NCI-H187 treated with DMSO at 0.1 percent for 48 hours (cell line): ENCODE results near the gene TEX29.

Experiments used
- DNase-seq: peaks from one replicate; lab custom pipeline; 2025; lab: John Stamatoyannopoulos, UW

TEX29 gene

DNA sequence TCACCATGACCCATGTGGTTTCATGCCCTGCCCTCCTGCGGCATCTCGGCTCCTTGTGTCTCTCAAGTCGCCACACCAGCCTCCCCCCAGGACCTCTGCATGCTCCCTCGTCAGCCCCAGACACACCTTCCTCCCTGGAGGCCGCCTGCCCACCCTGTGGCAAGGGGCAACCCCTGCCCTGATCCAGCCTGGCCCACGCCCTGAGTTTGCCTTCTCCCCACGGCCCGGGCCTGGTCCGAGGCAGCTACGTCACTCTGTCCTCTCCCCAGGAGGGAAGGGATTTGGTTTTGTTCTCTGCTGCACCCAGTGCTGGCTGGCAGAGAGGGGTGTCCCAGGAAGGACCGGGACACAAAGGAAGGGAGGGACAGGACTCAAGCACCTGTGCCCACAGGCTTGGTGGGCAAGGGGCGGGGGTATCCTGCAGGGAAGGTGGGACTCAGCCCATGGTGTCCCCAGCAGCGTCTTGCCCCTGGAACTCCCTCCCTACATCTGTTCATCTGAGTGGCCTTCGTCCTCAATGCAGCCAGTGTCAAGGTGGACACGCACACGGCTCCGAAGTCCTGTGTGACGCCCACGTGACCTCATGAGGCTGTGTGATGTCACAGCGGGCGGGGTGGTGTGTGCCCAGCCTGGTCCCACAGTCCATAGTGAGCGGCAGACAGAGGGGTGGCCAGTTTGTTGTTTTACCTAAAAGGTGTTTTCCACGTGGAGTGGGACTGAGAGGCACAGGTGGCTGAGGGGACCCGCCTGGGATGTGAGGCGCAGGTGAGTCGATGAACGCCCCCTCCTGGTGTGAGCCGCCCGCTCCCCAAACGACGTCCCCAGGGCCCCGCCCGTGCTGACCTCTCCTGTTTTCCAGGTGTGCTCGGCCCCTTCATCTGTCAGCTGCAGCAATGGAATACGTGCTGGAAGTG is at the start of gene TEX29:
Gene TEX29, plus strand, starts transcription at position 645 of the 914 bp plus-strand sequence. Its CDS starts 249 bp downstream, at position 894.
- no peak for DNase-seq

DNA sequence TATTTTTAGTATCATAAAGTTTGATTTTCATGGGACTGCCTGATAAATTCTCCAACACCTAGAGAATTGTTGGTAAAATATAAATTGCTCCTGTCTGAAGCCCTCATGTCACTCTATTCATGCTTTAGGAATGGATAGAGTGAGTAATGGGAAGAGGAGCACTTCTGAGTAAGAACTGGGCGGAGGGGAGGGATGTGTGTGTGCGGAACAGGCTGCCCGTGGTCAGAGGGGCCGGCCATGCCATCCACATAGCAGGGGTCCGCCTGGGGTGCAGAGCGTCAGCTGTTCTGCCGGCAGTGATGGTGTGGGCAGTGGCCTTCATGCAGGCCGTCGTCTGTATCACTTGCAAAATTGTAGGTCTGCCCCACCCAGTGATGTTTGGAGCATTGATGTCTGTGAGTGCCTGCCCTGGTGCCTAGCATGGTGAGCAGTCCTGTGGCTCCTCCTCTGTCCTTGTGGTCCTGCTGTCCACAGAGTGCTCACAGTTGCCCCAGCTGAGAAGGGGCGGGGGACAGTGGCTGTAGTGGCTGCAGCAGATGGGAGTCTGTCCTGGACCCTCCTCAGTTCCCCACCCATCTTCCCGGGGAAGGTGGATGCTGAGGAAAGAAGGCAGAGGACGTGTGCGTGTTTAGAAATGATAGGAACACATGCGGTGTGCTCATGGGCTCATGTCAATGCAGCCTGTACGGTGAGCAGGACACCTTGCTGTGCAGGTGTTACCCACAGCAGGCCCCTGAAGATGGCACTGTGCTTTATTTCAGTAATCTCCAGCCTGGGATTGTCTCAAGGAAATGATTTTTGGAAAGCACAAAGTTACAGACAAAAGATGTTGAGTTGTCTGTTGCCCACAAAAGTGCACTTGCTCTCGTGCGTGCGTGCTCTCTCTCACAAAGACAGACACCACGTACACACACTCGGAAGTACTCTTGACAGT is 49.4 kb upstream of the TEX29 start:
- no peak for DNase-seq

DNA sequence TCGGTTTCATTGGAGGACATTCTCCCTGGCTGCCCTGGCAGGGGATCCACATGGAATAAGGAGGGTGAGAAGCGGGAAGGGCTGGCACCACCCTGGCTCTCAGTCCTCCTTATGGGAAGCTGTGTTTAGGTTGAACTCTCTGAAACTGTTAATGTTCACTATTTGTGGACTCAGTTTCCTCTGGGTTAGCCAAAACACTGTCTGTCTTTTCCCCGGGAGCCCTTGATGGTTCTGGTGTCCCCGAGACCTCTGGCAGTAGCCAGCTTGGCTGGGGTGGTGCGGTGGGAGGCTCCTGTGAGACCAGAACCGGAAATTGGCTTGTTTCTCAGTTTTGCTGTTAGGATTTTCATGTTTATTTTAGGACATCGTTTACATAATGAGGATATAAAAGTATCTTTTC is 48.3 kb upstream of the TEX29 start:
- no peak for DNase-seq

DNA sequence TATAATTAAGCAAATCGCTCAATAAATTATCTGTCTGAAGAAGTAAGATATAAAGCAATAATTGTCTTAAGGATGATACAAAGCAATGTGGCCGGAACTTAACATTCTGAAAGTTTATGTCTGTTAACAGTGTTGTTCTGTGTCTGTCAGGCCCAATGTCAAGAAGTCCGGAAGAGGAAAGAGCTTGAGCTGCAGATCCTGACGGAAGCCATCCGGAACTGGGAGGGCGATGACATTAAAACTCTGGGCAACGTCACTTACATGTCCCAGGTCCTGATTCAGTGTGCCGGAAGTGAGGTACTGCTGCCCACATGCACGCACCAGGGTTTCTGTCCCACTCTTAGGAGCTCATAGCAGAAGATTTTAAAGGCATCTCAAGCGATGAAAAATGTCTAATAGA is 45.1 kb upstream of the TEX29 start:
- DNase-seq: no peak

DNA sequence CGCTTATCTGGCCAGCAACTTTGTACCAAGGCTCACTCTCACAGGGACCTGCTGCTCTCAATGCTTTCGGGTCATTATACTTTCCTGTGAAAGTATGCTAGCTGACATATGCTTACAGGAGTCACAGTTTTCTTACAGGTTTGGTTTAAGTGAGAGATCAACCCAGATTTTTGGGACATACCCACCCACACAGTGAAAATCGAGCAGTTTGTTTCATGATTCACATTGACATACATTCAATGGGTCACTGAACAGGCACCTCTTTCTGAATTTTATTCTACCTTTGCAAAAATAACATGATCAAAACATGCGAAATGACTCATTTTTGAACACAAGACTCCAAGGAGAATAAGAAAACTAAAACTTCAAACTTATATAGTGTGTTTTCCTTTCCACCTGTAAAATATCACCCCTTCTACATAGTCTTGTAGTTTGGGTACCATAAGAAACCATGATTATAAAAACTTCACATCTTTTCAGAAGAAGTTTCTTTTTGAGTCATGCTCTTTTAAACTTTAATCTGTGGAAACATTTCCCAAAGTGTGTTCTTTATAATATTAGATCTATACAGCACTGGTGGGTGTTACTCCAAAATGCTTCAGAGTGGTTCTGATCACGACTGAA is 44.3 kb upstream of the TEX29 start:
- no peak for DNase-seq

DNA sequence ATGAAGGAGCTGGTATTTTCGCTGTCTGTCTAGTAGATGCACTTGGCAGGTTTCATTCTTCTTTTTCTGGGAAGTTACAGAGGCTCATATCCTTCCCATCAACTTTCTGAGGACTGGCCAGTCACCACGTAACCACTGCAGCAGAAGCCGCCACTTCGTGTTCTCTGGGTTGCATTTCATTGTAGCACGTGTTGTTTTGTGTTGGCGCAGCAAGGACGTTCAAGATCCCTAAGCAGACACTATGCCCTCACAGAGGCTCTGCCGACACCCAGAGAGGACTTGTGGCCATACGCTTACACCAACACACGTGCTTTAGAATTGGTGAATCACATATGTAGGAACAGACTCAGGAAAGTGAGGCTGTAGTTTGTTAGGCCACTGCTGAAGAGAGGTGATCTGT is 42.2 kb upstream of the TEX29 start:
- no peak for DNase-seq

DNA sequence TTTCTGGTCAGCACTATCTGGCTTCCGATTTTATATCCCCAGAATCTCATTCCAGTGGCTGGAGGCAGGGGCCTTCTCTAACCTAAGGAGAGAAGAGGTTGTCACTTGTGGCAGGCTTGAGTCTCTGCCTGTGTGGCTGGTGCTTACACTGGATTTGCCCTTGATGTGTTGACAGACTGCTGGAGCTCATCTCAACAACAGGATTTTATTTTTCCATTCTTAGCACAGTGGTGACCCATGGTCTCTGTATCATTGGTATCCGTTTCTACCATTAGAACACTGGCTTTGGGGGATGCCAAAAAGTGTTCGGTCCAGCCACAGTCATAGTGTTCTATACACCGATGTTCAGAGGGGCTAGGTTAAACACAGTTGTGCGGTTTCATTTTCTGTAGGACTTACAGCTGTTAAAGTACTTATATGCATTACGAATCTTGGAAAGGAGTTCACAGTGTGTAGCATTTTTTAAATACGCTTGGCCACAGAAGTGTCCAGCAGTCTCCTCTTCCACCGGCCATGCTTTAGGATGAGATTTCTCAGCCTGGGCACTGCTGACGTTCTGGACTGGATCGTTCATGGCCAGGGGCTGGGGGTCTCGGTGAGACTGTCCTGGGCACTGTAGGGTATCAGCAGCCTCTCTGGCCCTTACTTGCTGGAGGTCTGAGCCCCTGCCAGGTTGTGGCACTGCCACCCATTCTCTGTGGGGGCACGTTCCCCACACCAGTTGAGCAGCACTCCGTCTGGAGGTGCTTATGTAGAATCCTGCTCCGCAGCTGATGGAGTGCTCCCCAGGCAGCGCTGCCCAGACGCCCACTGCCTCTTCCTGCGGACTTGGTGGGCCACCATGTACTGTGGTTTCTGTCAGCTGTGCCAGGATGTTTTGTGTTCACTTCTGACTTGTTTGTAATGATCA is 41.4 kb upstream of the TEX29 start:
- no peak for DNase-seq

DNA sequence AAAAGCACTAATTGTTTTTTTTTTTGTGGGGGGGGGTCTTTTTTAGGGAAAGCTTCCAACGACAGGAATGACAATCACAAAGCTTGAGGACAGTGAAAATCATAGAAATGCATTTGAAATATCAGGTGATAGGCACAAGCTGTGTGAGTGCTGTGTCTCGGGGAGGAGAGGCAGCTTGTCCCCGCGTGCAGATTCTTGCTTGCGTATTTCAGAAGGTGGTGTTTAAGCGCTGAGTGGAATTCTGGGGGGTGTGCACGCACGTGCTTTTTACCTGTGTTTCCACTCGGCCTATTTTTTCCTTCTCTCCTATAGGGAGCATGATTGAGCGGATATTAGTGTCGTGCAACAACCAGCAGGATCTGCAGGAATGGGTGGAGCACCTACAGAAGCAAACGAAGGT is 40.2 kb upstream of the TEX29 start:
- DNase-seq: no peak

DNA sequence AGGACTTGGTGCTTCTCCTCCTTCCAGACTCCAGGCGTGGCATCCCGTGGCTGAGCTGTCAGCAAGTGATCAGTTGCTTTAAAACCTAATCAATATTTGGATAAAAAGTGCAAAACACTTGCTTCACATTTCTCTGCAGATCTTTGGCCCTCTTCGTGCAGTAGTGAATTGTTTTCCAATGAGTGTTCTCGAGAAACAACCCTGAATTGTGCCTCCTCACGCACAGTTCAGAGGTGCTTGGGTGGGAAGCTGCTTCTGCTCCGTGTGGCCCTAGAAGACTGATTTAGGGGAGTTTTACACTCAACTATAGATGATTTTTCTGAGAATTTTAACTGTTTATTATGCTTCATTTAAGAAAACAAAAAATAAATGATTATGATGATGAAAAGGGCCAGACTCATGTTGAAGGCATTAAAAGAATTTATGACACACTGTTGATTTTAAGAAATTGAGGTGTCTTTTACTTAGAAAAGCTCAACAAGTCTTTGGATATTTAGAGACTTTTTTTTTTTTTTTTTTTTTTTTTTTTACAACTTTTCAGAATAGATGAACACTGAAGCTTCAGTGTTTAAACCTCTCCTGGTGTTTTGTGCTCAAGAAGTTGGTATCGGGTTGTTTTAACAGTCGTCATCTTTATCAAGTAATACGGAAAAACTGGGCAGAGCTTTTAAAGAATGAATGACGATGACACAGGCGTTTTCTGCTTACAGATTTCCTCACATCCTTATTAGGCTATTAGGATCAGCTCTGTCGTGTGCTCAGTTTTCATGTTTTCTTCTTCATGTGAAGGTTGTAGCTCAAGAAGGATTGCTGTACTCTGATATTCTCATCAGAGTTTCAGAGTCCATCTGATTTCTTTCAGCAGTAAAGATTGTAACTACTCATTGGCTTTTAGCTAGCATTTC is 39.5 kb upstream of the TEX29 start:
- no peak for DNase-seq

DNA sequence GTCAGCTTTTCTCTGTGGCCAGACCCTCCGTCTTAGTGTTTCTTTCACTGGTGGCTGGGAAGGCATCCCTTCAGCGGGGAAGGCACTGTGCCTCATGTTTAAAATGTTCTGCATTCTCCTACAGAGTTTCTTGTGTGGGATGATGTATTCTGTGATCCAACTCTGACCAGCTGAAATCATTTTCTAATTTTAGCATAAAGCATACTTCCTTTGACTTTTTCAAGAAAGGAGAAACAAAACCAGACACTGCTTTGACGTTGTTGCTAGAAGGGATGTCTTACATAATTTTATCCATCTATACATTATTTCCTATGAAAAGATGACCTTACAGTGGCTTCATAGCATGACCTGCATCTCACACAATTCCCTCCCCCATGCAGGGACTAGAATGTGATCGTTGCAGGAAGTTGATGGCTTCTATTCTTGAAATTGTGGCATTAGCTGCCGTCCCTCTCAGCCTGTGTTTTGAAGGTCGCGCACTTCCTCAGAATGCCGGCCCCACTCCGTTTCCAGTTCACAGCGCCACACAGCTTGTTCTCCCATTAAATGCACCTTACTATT is 38.6 kb upstream of the TEX29 start:
- no peak for DNase-seq

DNA sequence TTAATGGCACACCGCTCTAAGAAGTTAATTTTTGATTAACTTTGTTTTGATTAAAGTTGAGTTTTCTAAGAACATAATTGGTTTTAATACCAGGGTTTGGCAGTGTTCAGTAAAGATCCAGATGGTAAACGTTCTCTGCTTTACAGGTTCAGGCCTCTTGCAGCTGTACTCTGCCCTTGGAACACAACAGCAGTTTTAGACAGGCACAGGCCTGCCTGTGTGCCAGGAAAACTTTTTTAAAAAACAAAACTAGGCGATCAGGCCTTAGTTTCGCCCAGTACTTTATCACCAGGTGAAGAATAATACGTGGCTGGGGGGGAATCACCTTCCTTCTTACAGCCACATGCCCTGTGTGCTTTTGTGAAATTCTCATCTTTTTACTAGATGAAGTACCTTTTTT is 38.0 kb upstream of the TEX29 start:
- DNase-seq: no peak

DNA sequence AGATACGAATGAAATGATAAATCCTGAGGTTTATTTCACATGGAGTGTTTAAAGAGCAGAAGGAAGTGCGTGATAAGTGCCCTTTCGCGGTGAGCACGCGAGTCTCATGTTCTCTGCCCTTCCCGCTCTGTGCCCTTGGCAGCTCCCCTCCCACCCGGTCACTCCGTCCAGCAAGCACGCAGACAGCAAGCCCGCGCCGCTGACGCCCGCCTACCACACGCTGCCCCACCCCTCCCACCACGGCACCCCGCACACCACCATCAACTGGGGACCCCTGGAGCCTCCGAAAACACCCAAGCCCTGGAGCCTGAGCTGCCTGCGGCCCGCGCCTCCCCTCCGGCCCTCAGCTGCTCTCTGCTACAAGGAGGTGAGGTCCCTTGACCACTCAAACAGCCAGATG is 37.4 kb upstream of the TEX29 start:
- no peak for DNase-seq

DNA sequence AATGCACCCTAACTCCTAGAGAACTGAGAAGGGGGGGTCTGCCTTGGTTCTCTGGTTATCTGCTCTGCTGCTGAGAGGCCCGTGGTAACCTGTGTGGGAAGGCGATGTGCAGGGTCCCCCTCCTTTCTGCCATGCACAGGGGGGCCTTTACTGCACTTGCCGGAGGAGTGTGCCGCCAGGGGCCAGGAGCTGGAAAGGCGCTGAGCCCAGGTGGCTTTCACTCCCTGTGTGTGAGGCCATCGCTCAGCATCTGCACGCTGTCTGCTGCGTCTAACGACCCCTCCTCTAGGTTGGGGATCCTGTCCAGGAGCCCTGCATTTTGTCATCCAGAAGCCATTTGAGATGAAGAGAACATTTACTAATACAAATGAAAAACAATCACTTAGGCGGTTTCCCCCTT is 37.0 kb upstream of the TEX29 start:
- DNase-seq: no peak

DNA sequence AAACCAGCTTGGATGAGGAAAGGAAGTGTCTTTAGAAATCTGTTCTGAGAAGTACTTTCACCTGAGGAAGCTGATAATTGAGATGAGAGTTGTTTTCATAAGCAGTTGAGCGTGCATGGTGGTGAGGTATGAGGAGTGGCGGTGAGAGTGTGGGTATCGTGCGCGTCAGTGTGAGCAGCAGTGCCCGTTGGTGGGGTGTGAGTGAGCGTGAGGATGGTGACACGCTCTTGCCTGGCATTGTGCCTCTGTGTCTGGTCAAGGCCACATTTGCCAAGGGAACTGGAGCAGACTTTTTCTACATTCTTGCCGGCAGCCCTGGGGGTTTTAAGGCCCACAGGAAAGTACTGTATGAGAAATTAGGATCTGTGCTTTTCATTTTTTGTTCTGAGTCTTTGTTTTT is 36.5 kb upstream of the TEX29 start:
- DNase-seq: no peak

DNA sequence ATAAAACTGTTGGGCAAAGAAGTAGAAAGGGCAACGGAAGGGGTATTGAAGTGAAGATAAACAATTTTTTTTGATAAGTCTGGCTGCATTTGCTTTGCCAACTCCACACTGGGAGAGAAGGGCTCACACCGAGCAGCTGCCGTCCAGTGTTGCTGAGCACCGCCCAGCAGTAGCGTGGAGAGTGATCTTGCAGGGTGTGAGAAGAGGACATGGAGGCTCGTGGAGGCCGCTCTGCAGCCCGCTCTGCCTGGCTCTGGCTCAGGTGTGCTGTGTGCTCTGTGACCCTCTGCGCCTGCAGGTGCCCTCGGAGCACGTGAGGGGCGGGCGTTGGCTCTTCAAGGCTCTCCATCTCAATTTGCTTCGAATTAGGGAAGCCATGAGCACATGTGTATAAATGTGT is 35.9 kb upstream of the TEX29 start:
- no peak for DNase-seq

DNA sequence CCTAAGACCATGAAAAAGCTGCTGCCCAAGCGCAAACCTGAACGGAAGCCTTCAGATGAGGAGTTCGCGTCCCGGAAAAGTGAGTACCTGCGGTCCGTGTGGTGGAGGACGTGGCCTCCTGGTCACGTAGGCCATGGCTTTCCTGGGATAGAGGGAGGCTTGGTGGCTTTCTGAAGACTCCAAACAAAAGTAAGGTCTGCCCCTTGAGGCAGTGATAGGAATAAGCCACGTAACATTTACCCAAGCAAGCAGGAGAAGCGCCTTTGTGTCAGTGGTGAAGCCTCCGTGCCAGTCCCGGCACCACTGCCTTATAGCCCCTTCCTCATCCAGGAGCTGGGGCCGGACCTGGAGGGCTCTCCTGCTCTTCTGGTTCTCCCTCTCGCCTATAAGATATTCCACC is 34.3 kb upstream of the TEX29 start:
- DNase-seq: no peak

DNA sequence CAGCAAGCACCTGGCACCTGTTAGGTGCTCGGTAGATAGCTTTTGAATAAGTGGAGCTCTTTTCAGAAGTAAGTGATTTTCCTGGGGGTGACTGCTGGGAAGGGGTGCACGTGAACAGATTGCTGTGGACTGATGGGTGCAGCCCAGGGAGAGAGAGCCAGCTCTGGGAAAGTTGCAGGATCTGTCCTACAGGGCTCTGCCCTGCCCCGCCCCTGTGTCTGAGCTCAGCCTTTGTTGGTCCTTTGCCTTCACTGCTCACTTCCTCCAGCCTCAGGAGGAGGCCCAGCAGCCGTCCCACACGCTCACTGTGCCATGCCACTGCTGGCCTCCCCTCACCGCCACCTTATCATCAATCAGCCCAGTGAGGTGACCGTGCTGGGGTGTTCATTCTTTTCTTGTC is 33.7 kb upstream of the TEX29 start:
- no peak for DNase-seq

DNA sequence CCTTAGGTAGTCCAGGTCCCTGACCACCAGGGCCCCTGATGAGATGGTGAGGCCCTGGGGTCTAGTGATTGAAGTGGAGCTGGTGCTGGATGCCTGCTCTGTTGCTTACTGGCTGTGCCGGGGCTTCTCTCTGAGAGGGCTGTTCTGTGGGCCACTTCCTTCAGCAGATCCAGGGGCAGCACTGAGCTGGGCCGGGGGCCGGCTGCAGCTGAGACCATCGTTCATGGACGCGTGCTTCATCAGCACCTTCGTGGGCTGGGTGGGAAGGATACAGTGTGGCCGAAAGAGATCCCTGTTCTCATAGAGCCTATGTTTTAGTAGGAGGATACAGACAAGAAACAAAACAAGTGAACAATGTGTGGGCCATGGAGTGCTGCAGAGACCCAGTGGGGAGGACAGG is 33.2 kb upstream of the TEX29 start:
- no peak for DNase-seq

DNA sequence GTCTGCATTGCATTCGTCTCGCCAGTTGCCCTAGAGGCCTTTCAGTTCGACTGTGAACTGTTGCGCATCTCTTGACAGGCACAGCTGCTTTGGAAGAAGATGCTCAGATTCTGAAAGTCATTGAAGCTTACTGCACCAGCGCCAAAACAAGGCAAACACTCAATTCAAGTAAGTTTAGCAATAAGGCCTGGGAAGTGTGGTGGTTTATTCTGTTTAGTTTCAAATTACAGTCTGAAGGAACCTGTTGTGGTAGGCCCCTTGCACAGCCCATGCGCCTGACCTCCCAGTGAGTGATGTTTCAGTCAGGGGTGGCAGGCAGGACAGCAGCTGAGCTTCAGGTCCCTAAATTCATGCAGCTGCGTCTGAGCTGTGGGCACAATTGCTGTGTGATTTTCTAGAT is 32.2 kb upstream of the TEX29 start:
- DNase-seq: no peak

DNA sequence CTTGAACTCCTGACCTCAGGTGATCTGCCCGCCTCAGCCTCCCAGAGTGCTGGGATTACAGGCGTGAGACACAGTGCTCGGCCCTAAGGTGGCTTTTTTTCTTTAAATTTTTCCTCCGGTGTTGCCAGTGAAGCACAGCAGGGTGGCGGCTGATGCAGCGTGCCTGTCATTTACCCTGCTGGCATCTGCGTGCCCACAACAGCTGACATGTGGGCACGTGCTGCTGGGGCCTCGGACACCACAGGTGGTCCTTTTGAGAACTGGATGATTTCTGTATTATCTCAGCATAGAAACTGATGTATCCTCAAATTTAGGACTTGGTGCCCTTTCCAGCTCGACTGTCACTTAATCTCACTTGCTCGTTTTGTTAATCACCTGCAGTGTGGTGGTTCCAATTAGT is 31.2 kb upstream of the TEX29 start:
- DNase-seq: no peak
